ENCODE data around the gene NFE2L1.
A peak's percentile ranks its signal among the peaks of the same experiment; 100 is the strongest.
"Not testable (repeated sequence)": the region's sequence is repeated elsewhere in the genome, so short reads cannot be mapped to it uniquely, and the experiment has no call there.

The NFE2L1 gene

DNA sequence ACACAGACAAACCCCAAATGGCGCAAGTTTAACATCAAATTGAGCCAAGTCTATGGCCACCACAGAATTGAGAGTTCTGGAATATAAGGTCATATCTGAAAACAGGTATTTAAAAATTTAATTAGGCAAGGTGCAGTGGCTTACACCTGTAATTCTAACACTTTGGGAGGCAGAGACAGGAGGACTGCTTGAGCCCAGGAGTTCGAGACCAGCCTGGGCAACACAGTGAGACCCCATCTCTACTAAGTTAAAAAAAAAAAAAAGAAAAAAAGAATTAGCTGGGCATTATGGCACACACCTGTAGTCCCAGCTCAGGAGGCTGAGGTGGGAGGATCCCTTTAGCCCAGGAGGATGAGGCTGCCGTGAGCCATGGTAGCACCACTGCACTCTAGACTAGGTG is 19.1 kb downstream of the NFE2L1 start:
- DNase-seq = no peak

DNA sequence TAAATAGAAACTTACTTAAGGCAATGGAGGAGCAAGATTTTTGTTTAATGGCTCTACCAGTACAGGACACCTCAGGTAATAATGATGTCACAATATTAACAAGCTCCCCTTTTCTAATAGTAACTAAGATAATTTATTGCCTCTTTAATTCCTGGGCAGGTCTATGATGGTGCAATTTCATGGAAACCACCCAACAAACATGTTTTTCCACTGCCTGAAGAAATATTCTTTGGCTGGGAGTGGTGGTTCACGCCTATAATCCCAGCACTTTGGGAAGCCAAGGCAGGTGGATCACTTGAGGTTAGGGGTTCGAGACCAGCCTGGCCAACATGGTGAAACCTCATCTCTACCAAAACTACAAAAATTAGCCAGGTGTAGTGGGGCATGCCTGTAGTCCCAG is 19.6 kb downstream of the NFE2L1 start:
- not testable (repeated sequence) for DNase-seq

DNA sequence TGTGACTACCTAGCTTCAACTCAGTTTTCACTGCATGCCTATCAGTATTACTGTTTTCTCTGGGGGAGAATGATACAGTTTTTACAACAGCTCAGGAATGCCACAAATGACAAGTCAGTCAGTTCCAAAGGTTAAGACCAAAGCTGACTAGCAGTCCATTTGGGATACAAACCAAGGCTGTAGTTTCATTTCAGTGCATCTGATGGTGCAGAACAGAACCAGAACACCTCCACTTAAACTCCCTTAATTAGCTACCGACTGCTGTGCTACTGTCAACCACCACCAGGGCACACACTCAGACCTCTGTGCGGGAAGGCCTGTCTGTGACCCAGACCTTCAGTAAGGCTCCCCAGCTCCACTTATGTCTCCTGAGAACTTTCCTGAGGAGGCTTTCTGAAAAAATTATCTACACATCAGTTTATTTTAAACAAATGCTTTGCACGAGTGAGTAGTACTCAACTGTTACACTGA is 20.4 kb downstream of the NFE2L1 start:
- no peak for DNase-seq

DNA sequence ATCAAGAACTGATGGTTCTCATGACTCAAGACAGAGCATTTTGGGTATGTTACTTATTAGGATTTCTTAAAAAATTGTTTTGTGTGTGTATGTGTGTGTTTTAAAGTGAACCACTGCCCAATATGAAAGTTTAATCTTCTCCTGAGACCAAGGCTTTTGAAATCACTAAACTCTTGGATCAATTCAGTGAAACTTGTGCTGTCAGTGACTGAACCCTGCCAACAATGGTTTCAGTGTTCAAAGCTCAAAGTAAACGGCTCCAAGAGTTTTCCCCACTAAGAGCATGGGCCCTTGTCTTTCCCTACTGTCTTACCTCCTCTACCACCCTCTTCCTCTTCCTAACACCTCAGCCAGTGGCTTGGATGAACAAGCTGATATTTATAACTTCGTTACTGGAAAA is 22.0 kb downstream of the NFE2L1 start:
- DNase-seq = no peak

DNA sequence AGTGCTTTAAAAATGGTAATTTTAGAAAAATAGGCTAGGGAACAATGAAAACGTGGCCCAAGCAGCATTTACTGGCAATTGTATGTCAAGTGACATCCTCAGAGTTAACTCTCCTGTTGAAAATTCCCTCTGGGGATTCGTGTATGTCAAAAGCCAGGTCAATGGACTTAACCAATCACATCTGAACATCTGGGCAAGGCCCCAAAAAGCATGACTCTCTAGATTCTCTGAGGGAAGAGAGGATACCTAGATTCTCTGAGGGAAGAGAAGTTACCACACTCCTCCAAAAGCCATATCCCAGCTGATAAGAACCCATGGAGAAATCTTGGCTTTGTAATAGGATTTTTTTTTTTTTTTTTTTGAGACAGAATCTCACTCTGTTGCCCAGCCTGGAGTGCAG is 23.5 kb downstream of the NFE2L1 start:
- DNase-seq = no peak

DNA sequence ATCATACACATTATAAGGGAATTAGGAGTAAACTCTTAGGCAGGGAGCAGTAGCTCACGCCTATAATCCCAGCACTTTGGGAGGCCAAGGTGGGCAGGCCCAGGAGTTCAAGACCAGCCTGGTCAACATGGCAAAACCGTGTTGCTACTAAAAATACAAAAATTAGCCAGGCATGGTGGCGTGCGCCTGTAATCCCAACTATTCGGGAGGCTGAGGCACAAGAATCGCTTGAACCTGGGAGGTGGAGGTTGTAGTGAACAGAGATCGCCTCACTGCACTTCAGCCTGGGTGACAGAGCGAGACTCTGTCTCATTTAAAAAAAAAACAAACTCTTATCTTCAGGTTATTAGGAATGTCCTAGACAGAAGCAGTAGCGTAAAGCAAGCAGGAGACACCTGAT is 24.7 kb downstream of the NFE2L1 start:
- not testable (repeated sequence) for DNase-seq

DNA sequence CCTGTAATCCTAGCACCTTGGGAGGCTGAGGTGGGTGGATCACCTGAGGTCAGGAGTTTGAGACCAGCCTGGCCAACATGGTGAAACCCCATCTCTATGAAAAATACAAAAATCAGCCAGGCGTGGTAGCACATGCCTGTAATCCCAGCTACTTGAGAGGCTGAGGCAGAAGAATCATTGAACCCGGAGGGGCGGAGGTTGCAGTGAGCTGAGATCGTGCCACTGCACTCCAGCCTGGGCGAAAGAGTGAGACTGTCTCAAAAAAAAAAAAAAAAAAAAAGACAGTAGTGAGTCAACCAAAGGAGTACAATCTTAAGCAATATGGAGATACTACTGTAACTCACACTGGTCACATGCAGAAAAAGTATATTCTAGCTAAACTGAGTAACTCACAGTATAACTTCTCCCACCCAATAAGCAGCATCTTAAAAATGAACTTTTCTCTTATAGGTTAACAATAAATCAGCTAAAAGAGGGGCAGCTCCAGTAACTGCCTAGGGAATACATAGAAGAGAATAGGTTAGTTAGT is 25.5 kb downstream of the NFE2L1 start:
- DNase-seq = not testable (repeated sequence)

DNA sequence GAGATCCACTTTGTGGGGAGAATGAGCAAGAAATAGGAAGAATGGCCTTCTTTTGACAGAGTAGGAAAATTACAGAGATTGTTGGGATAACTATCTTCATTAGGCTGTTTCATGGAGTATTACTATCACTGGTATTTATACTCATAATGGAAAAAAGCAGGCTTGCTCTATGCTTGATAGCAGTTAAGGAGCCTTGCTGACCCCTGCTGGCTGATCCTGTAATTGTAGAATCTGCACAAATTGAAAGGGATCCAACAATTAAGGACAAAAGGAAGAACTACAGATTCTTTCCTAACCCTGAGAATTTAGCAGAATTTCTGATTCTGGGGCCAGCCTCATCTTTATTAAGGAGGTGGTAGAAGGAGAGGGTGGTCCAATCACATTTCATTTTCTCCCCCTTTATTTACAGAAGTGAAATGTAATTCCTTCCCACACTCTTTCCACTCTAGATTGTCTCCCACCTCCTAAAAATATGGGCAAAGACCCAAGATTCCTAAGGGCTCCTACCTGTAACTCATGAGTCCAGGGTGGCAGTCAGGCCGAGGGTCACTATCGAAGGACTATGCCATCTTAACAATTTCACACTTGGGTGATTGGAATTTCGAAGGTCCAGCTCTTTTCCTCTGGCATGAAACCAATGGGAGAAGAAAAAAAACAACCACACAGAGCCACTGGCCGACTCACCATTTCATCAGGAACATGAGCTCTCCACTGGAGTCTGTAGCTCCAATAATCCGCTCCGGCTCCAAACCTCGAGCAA is 26.3 kb downstream of the NFE2L1 start:
- DNase-seq = peak in 34 of 51 donors; percentile 3 to 89 (median 40)

DNA sequence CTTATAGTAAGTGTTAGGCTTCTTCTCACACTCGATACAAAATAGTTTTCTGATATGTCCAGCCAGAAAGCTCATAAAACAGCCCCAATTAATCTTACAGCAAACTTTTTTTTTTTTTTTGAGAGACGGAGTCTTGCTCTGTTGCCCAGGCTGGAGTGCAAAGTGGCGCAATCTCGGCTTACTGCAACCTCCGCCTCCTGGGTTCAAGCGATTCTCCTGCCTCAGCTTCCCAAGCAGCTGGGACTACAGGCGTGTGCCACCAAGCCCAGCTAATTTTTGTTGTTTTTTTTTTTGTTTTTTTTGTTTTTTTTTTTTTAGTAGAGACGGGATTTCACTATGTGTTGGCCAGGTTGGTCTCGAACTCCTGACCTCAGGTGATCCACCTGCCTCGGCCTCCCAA is 29.0 kb downstream of the NFE2L1 start:
- not testable (repeated sequence) for DNase-seq

DNA sequence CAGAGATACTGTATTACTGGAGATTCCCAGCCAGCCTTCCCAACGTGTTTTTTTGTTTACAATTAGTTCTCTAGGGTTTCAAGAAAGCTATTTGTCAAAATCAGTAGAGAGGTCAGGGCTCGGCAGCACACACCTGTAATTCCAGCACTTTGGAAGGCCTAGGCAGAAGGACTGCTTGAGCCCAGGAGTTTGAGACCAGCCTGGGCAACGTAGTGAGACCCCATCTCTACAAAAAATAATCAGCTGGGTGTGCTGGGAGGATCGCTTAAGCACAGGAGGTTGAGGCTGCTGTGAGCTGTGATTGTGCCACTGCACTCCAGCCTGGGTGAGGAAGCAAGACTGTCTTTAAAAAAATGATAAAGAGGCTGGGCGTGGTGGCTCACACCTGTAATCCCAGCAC is 33.7 kb downstream of the NFE2L1 start:
- no peak for DNase-seq

DNA sequence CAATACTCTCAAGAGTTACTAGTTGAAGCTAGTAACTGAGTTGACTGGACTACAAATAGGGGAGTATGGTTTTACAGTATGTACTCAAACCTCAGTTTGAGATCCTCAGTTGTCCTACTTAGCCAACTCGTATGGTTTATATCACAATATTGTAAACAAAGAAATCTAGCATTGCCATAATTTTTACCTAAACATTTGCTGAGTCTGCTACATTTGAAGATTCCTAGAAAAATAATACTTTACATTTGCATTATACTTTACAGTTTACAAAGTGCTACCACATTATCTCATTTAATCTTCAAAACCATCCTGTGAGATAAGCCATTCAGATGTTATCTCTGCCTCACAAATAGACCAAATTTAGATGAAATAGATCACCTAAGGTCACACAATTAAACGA is 36.8 kb downstream of the NFE2L1 start:
- DNase-seq = no peak

DNA sequence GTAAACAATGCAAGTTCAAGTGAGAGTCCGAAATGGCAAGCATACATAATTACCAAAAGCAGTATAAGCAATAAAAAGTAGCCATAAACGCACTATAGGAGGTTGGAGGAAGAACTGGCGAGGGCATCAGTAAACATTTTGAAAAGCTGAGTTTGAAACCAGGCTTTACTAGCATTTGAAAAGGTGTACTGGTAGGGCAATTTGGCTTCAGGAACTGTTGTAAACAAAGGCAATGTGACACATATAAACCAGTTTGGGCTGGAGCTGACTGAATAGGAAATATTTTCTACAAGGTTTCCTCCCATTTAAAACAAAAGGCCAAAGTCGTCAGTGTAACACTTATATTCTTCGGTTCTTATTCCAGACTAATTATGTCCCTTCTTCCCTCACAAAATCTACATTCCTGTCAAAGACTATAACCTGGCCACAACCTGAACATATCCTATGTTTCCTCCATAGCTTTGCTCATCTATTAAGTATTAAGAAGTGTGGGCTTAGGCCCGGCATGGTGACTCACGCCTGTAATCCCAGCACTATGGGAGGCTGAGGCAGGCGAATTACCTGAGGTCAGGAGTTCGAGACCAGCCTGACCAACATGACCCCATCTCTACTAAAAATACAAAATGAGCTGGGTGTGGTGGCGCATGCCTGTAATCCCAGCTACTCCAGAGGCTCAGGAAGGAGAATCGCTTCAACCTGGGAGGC is 45.3 kb downstream of the NFE2L1 start:
- DNase-seq = no peak

DNA sequence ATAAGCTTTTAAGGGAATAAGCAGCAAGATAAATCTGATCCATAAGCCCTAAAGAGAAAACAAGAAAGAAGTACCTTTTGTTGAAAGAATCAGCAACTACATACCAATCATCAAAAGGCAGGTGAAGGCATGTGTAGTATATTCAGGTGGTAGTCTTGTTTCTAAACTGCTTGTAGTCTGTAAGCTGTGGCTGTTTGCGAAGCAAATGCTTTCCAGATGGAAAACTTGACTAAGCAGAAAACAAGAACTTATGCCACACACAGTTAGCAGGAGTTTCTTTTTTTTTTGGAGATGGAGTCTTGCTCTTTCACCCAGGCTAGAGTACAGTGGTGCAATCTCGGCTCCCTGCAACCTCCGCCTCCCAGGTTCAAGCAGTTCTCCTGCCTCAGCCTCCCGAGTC is 47.5 kb downstream of the NFE2L1 start:
- DNase-seq = no peak

DNA sequence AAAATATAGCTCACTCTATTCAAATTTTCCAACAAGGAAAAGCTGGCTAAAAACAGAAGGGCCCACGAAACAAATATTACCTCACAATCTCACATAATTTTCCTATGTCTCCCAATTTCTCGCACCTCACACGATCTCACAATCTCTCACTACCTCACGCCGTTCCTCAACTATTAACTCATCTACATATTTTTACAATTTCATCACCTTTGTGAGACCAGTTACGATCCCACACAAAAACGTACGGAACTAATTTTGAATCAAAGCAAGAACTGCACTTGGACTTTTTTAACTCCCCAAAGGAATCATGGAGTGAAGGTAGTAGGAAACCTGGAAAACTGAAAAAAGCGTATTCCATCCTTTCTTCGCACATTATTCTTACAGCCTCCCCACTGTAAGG is 52.0 kb downstream of the NFE2L1 start:
- DNase-seq = no peak

DNA sequence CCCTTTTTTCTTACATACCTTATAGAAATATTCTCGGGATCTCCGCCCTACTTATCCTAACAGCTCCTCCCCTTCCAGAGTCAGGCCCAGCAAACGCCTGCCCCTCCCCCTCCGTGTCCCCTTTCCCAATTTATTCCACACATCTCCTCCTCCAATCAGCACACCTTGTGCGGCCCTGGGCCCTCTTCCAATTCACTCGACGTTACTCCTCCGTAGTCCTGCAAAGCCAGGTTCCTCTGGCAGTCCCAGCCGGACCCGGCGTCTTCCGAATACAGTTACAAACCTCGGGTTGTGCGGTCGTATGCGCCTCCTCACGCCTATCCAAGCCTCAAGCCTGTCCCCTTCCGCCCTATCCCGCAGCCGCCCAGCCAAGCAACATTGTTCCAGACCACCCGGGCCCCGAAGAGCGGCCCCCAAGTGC is 52.4 kb downstream of the NFE2L1 start:
- DNase-seq = peak in 20 of 51 donors; percentile 20 to 75 (median 50)

DNA sequence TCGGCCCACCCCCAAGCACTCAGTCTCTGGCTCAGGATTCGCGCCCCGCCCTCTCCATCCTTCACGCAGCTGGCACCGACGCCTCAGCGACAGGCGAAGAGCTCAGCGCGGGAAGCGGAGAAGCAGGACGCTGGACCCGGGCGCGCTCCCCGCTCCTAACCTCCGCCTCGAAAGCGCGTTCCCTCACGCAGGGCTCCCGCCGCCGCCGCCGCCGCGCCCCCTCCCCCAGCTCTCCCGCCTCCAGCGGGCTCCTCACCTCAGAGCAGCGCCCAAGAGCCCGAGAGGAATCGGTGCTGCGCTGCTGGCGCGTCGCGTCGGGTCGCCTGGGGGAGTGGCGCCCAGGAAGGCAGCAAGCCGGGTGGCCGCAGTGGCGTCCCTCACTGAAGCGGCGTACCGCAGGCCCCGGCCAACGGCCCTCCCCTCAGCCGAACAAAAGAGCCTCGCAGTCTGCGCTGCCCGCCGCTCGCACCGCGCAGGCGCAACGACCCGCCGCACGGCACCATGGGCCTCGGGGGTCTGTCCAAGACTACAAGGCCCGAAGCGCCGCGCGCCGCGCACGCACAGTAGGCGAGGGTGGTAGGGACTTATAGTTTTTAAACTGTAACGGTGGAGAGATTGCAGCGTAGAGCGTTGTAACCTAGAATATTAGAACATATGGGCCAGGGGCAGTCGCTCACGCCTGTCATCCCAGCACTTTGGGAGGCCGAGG is 53.0 kb downstream of the NFE2L1 start, which contains the start of gene CBX1:
Gene CBX1, minus strand, starts transcription at position 467 of the 709 bp plus-strand sequence. CDS start 24,474 bp downstream, outside the sequence.
- DNase-seq = peak; percentile 58 to 97 (median 90)

DNA sequence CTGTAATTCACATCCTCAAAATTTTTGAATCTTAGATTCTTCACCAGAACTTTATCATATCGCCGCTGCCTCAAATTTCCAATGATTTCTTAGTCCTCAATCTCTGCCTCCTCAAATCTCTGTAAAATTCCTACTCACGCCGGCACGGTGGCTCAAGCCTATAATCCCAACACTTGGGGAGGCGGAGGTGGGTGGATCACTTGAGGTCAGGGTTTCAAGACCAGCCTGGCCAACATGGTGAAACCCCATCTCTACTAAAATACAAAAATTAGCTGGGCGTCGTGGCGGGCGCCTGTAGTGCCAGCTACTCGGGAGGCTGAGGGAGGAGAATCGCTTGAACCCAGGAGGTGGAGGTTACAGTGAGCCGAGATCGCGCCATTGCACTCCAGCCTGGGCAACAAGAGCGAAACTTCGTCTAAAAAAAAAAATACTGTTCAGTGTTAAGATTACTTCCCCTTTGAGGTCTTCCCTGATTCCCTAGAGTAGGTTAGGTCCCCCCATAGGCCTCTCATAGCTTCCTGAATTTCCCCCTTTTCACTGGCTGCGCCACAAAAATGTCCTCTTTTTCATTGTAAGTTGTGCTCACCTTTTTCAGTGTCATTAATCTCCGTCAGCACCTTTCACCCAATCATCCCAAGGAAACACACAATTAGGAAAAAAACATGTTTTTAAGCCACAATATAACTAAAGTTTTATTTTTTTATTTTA is 54.0 kb downstream of the NFE2L1 start:
- no peak for DNase-seq

DNA sequence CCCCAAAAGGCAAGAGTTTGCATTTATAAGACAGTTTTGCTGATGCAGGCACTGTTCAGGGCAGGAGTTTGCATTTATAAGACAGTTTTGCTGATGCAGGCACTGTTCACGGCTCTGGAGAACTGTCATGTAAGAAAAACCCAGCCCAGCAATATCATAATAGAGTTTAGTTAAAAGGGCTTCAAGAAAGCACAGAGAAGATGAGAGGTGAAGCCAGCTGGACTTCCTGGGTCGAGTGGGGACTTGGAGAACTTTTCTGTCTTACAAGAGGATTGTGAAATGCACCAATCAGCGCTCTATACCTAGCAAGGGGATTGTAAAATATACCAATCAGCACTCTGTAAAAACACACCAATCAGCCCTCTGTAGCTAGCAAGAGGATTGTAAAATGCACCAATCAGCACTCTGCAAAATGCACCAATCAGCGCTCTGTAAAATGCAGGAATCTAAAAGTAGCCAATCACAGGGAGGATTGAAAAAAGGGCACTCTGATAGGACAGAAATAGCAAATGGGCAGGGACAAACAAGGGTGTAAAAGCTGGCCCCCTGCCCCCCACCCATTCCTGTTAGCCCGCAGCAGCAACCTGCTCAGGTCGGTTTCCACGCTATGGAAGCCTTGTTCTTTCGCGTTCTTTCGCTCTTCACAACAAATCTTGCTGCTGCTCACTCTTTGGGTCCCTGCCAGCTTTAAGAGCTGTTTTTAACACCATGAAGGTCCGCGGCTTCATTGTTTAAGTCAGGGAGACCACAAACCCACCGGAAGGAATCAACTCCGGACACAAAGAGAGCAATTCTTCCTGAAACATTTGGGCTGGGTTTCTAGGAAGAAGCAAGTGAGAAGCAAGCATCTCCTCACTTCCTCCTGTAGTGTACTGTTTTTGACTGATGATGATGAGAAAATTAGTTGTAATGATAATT is 54.9 kb downstream of the NFE2L1 start:
- peak in 1 of 51 donors; percentile 4 for DNase-seq

DNA sequence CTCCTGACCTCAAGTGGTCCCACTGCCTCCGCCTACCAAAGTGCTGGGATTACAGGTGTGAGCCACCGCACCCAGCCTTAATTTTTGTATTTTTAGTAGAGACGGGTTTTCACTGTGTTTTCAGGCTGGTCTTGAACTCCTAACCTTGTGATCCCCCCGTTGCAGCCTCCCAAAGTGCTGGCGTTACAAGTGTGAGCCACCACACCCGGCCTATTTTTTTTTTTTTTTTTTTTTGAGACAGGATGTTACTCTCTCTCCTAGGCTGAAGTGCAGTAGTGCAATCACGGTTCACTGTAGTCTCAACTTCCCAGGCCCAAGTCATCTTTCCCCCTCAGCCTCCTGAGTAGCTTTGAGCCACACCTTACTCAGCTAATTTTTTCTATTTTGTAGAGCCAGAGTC is 56.3 kb downstream of the NFE2L1 start:
- DNase-seq = no peak

DNA sequence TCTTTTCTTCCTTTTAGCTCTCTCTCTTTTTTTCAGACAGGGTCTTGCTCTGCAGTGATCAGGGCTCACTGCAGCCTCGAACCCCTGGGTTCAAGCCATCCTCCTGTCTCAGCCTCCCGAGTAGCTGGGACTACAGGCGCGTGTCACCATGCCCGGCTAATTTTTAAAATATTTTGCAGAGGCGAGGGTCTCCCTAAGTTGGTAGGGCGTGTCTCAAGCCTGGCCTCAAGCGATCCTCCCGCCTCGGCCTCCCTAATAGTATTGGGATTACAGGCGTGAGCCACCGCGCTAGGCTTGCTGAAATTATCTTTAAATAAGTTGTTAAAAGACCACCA is 58.6 kb downstream of the NFE2L1 start:
- DNase-seq = no peak

All from hypothalamus (tissue), 51 donors.